ENCODE measurements around the gene MGAT1.

DNA sequence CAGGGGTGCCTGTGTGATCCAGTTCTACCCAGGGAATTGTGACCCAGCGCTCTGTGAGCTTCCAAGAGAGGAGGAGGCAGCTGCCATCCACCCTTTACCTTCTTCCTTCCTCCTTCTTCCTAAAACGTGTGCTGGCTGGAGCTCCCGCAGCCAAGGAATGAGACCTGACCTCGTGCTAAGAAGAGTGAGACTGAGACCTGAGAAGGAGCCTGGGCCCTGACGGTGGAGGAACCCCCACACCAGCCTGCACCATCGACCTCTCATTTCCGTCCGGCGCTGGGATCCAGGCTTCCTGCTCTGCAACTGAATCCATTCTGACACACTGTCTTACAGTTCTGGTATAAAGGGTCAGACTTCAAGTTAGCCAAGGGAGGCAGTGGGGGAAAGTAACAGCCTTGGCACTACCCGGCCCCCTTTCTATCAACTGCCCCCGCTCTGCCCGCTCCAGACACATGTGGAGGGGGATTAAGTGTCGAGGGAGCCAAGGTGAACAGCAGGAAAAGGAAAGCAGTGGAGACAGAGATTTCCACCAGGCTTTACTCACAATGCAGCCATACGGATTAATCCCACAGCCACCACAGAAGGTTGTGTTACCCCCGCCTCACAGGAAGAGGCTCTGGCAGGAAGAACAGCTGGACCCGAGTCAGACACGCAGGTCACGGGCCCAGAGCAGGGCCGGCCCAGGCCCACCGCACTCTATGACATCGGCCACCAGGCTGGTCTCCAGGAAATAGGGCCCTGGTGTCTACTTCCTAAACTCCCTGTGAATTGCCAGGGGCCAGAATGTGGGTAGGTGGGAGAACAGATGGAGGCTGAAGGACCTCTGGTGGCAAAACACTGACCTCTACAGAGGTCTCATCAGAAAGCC, 15.8 kb downstream of the MGAT1 start:
- TF ChIP-seq NR3C1 (CRISPR knock-in tag; conservative IDR thresholded peaks at IDR 0.05; ENCODE audit: low read depth) (no peak), CBFB (CRISPR knock-in tag; IDR thresholded peaks at IDR 0.05; ENCODE audit: low read depth) (no peak), ZNF423 (CRISPR knock-in tag; IDR thresholded peaks at IDR 0.05) (no peak), FOXJ3 (CRISPR knock-in tag; IDR thresholded peaks at IDR 0.05; ENCODE audit: borderline replicate concordance) (no peak), NFE2L1 (CRISPR knock-in tag; IDR thresholded peaks at IDR 0.05) (no peak), ATF1 (CRISPR knock-in tag; IDR thresholded peaks at IDR 0.05) (no peak), USF1 (CRISPR knock-in tag; IDR thresholded peaks at IDR 0.05) (no peak)
- TF ChIP-seq, protein P1, sequence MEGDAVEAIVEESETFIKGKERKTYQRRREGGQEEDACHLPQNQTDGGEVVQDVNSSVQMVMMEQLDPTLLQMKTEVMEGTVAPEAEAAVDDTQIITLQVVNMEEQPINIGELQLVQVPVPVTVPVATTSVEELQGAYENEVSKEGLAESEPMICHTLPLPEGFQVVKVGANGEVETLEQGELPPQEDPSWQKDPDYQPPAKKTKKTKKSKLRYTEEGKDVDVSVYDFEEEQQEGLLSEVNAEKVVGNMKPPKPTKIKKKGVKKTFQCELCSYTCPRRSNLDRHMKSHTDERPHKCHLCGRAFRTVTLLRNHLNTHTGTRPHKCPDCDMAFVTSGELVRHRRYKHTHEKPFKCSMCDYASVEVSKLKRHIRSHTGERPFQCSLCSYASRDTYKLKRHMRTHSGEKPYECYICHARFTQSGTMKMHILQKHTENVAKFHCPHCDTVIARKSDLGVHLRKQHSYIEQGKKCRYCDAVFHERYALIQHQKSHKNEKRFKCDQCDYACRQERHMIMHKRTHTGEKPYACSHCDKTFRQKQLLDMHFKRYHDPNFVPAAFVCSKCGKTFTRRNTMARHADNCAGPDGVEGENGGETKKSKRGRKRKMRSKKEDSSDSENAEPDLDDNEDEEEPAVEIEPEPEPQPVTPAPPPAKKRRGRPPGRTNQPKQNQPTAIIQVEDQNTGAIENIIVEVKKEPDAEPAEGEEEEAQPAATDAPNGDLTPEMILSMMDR (IDR thresholded peaks at IDR 0.05): no peak
- TF ChIP-seq, protein P2, sequence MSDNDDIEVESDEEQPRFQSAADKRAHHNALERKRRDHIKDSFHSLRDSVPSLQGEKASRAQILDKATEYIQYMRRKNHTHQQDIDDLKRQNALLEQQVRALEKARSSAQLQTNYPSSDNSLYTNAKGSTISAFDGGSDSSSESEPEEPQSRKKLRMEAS (CRISPR knock-in tag; IDR thresholded peaks at IDR 0.05): no peak
